ENCODE data around the gene GAMT. TPM values are rescaled to one million over a fixed set of nuclear protein-coding genes. Genes with fewer than 3 reads are reported as not detected.

GAMT gene
- total RNA-seq, 3 donors from 2014 or later = 23.6 to 40.0 (median 30.3) TPM

GRCh38 chr19:1396768-1397679 is 4.3 kb downstream of the GAMT start:
- Histone ChIP-seq H3K27ac (no peak overlapping the region), H3K4me3 (peak overlapping the region in 1 of 3 donors; percentile 8), H3K4me1 (peaks cover 0 to 8% of the 10 kb centered on the region in 2 donors), H3K9me3 (no peaks in the 10 kb centered on the region), H3K36me3 (no peaks in the 10 kb centered on the region), H3K27me3 (no peaks in the 10 kb centered on the region)
- no peak for DNase-seq (ENCODE audit: low spot score in 2 of 2)
- TF ChIP-seq POLR2AphosphoS5 (IDR thresholded peaks at IDR 0.05) (no peak), POLR2A (IDR thresholded peaks at IDR 0.05) (no peak)
- intact Hi-C loops (cut with DNase I; ENCODE audit: low total_unique reads) = no loop called here

GRCh38 chr19:1396019-1396767 is 5.1 kb downstream of the GAMT start:
- H3K36me3 ChIP-seq = no peaks in the 10 kb centered on the region
- TF ChIP-seq CTCF (IDR thresholded peaks at IDR 0.05) = no peak
- H3K4me3 ChIP-seq = peak overlapping the region in 1 of 3 donors; percentile 8
- H3K27ac ChIP-seq = no peak overlapping the region
- no peak for DNase-seq (ENCODE audit: low spot score in 2 of 2)
- H3K4me1 ChIP-seq = peaks cover 0 to 6% of the 10 kb centered on the region in 2 donors
- intact Hi-C loops (cut with DNase I; ENCODE audit: low total_unique reads) = no loop called here
- H3K27me3 ChIP-seq = no peaks in the 10 kb centered on the region
- no peaks in the 10 kb centered on the region for H3K9me3 ChIP-seq

GRCh38 chr19:1395194-1396018 is 5.9 kb downstream of the GAMT start:
- TF ChIP-seq CTCF (IDR thresholded peaks at IDR 0.05) = no peak
- no peak for TF ChIP-seq POLR2AphosphoS5 (IDR thresholded peaks at IDR 0.05)
- TF ChIP-seq POLR2A (IDR thresholded peaks at IDR 0.05) = no peak
- Histone ChIP-seq H3K27ac (no peak overlapping the region), H3K9me3 (no peaks in the 10 kb centered on the region), H3K4me3 (peak overlapping the region in 2 of 3 donors; percentile 8 to 19), H3K27me3 (no peaks in the 10 kb centered on the region), H3K4me1 (no peaks in the 10 kb centered on the region), H3K36me3 (peaks cover 6% of the 10 kb centered on the region)
- intact Hi-C loops (cut with DNase I; ENCODE audit: low total_unique reads) = no loop called here
- no peak for DNase-seq (ENCODE audit: low spot score in 2 of 2)

- Histone ChIP-seq H3K27me3 (no peaks in the 10 kb centered on the region), H3K27ac (no peak overlapping the region), H3K4me3 (peak overlapping the region in 2 of 3 donors; percentile 8 to 19), H3K4me1 (no peaks in the 10 kb centered on the region), H3K9me3 (no peaks in the 10 kb centered on the region), H3K36me3 (peaks cover 6% of the 10 kb centered on the region)
- no peak for DNase-seq (ENCODE audit: low spot score in 2 of 2)
- intact Hi-C loops (cut with DNase I; ENCODE audit: low total_unique reads) = no loop called here
- TF ChIP-seq POLR2AphosphoS5 (IDR thresholded peaks at IDR 0.05) = no peak
- no peak for TF ChIP-seq POLR2A (IDR thresholded peaks at IDR 0.05)
- no peak for TF ChIP-seq CTCF (IDR thresholded peaks at IDR 0.05)
Observed at GRCh38 chr19:1394252-1395193, 6.8 kb downstream of the GAMT start.
